ENCODE data around the gene SRPX2. TPM values are rescaled to one million over a fixed set of nuclear protein-coding genes. Genes with fewer than 3 reads are reported as not detected.

Gene SRPX2
- polyA plus RNA-seq, 1 of the 3 experiments (the other 2 are of a cell fraction), result 14.5 TPM

- WGBS (ENCODE audit: low lambda C conversion rate), result 25% methylated on average over 8 of the region's 8 CpGs
- Histone ChIP-seq H3K9me3 (no peaks in the 10 kb centered on the region), H4K20me1 (ENCODE audit: insufficient read depth) (no peaks in the 10 kb centered on the region), H3K4me1 (ENCODE audit: control insufficient read depth in 1 of 2, insufficient read depth in 2 of 2, low read depth in 1 of 2, low read length in 1 of 2) (peaks cover 0 to 3% of the 10 kb centered on the region in 2 experiments; a peak in 1 of 4 replicates), H3F3A (replicated peaks; ENCODE audit: insufficient read depth) (no peaks in the 10 kb centered on the region), H3K79me2 (ENCODE audit: insufficient read depth) (no peaks in the 10 kb centered on the region), H3K4me3 (ENCODE audit: low read depth in 2 of 2, low read length in 1 of 2) (peak overlapping the region; percentile 61 to 69), H3K4me2 (peak overlapping the region; percentile 73), H2AFZ (ENCODE audit: low read depth) (peak overlapping the region; percentile 87; the same call in 1 of the 2 replicates), H3K9ac (peak overlapping the region; percentile 74), H3K36me3 (replicated peaks in 1 of 2; ENCODE audit: control insufficient read depth in 1 of 2, insufficient read depth in 2 of 2, low read length in 1 of 2) (peaks cover 0 to 10% of the 10 kb centered on the region in 2 experiments), H3K27ac (ENCODE audit: low read depth in 2 of 2, low read length in 1 of 2) (peak overlapping the region in 1 of 2 experiments; percentile 60; a peak in 1 of 4 replicates), H3K27me3 (ENCODE audit: insufficient read depth) (no peaks in the 10 kb centered on the region; the same call in 1 of the 2 replicates), H3K9me2 (no peaks in the 10 kb centered on the region)
- CTCF ChIA-PET, result interaction anchor here (0.6 to 2.2 kb wide), 11 partner anchors 9 to 187 kb away, joined by 3 to 16 read pairs (median 5); no protein-coding TSS in a partner anchor
- POLR2A ChIA-PET, result interaction anchor here (1.0 kb wide), 1 partner anchor 19 kb away, joined by 3 read pairs; no protein-coding TSS in a partner anchor
- no peak for TF ChIP-seq USF1 (IDR thresholded peaks at IDR 0.05; ENCODE audit: borderline replicate concordance, low read depth)
- TF ChIP-seq GABPA (IDR thresholded peaks at IDR 0.05; ENCODE audit: low read depth), result no peak
- no peak for TF ChIP-seq YY1 (IDR thresholded peaks at IDR 0.05; ENCODE audit: low read depth)
- no peak for TF ChIP-seq RFX5 (IDR thresholded peaks at IDR 0.05; ENCODE audit: low read length)
- TF ChIP-seq MEF2A (IDR thresholded peaks at IDR 0.05; ENCODE audit: borderline replicate concordance, low read depth), result no peak
- TF ChIP-seq NRF1 (IDR thresholded peaks at IDR 0.05; ENCODE audit: low read depth, low read length), result no peak
- TF ChIP-seq, protein P1, sequence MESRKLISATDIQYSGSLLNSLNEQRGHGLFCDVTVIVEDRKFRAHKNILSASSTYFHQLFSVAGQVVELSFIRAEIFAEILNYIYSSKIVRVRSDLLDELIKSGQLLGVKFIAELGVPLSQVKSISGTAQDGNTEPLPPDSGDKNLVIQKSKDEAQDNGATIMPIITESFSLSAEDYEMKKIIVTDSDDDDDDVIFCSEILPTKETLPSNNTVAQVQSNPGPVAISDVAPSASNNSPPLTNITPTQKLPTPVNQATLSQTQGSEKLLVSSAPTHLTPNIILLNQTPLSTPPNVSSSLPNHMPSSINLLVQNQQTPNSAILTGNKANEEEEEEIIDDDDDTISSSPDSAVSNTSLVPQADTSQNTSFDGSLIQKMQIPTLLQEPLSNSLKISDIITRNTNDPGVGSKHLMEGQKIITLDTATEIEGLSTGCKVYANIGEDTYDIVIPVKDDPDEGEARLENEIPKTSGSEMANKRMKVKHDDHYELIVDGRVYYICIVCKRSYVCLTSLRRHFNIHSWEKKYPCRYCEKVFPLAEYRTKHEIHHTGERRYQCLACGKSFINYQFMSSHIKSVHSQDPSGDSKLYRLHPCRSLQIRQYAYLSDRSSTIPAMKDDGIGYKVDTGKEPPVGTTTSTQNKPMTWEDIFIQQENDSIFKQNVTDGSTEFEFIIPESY (IDR thresholded peaks at IDR 0.05; ENCODE audit: borderline replicate concordance, low read depth), result no peak
- DNase-seq, result no peak
These were observed 8.0 kb upstream of the SRPX2 start for GRCh38 chrX:100635989-100636320.

DNA sequence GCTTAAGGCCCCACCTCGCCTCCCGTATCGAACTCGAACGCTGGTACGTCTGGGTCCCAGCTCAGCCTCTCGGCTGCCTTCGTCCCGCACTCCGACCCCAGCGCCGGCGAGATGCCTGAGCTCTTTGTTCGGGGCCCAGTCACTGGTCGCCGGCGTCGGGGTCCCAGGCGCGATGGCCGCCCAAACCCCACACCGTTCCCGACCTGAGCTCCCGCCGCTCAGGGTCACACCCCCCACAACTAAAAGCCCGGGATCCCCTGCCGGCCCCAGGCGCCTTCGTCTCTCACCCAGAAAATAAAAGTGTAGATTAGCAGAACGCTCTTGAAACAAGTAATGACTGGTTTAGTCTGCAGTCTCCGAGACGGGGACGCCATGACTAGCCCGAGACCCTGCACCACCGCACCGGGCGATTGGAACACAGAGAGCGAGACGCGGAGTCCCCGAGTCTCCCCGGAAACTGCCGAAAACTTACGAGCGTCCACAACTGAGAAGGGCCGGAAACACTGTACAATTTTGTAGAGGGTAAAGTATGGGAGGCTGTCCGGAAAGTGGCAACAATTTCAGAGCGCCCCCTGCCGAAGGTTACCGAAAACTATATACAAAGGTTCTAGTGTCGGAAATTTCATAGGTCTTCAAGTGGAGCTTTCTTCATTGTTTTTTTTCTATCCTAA lies 7.5 kb upstream of the SRPX2 start, which contains the start of gene TSPAN6:
TSS of gene TSPAN6 (minus strand) at position 486 of the 671 bp plus-strand sequence. CDS start at position 374, 112 bp downstream.
- Histone ChIP-seq H3F3A (replicated peaks; ENCODE audit: insufficient read depth) (no peaks in the 10 kb centered on the region), H3K4me1 (ENCODE audit: control insufficient read depth in 1 of 2, insufficient read depth in 2 of 2, low read depth in 1 of 2, low read length in 1 of 2) (peaks cover 0 to 3% of the 10 kb centered on the region in 2 experiments; a peak in 1 of 4 replicates), H3K27me3 (ENCODE audit: insufficient read depth) (no peaks in the 10 kb centered on the region; the same call in 1 of the 2 replicates), H3K79me2 (ENCODE audit: insufficient read depth) (no peaks in the 10 kb centered on the region), H2AFZ (ENCODE audit: low read depth) (peak within 1 kb of the TSS; percentile 87), H3K9me2 (no peaks in the 10 kb centered on the region), H3K36me3 (replicated peaks in 1 of 2; ENCODE audit: control insufficient read depth in 1 of 2, insufficient read depth in 2 of 2, low read length in 1 of 2) (peaks cover 0 to 10% of the 10 kb centered on the region in 2 experiments), H4K20me1 (ENCODE audit: insufficient read depth) (no peaks in the 10 kb centered on the region), H3K9ac (peak within 1 kb of the TSS; percentile 74), H3K27ac (ENCODE audit: low read depth in 2 of 2, low read length in 1 of 2) (peak within 1 kb of the TSS; percentile 10 to 60; a peak in 3 of 4 replicates), H3K4me3 (ENCODE audit: low read depth in 2 of 2, low read length in 1 of 2) (peak within 1 kb of the TSS; percentile 61 to 69), H3K4me2 (peak within 1 kb of the TSS; percentile 73), H3K9me3 (no peaks in the 10 kb centered on the region)
- peak; percentile 82 for DNase-seq
- ChIA-PET CTCF (interaction anchor here (0.6 to 2.2 kb wide), 21 partner anchors 9 to 187 kb away, joined by 3 to 16 read pairs (median 5); no protein-coding TSS in a partner anchor), POLR2A (interaction anchor here (0.7 to 1.0 kb wide), 2 partner anchors 18 to 35 kb away, joined by 3 read pairs; no protein-coding TSS in a partner anchor)
- TF ChIP-seq MEF2A (IDR thresholded peaks at IDR 0.05; ENCODE audit: borderline replicate concordance, low read depth) (no peak), NFIC (IDR thresholded peaks at IDR 0.05; ENCODE audit: borderline replicate concordance) (0 out of 2 replicates have a peak, but pooled peaks have one; percentile 9), POLR2AphosphoS5 (IDR thresholded peaks at IDR 0.05; ENCODE audit: low read depth, low read length) (peak; percentile 62), PBX3 (IDR thresholded peaks at IDR 0.05) (no peak), CTCF (IDR thresholded peaks at IDR 0.05) (peak; percentile 65), RCOR1 (IDR thresholded peaks at IDR 0.05; ENCODE audit: low read length) (peak; percentile 10; the same call in 1 of the 2 replicates), RAD21 (IDR thresholded peaks at IDR 0.05; ENCODE audit: low read length) (peak; percentile 45)
- WGBS (ENCODE audit: low lambda C conversion rate), result 21% methylated on average over 45 of the region's 51 CpGs
